ENCODE measurements around the gene SCAND1.

Gene SCAND1

DNA sequence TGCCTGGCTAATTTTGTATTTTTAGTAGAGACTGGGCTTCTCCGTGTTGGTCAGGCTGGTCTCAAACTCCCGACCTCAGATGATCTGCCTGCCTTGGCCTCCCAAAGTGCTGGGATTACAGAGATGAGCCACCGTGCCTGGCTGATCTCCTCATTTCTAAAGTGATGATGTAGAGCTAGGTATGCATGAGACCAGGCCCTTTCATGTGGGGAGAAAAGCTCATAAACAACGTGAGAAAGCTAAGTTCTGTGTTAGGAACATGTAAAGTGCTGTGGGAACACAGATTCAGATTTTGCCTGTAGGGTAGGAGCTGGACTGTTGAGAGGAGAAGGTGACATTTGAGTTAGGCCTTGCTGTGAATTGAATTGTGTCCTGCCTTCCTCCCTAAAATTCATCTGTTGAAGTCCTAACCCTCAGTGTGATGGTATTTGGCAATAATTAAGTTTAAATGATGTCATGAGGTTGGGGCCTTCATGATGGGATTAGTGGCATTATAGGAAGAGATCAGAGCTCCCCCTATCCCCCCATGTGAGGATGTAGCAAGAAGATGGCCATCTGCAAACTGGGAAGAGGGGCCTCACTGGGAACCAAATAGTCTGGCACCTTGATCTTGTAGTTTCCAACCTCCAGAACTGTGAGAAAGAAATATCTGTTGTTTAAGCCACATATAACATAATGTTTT, 49.2 kb downstream of the SCAND1 start:
- no peak for DNase-seq (ENCODE audit: low spot score)

DNA sequence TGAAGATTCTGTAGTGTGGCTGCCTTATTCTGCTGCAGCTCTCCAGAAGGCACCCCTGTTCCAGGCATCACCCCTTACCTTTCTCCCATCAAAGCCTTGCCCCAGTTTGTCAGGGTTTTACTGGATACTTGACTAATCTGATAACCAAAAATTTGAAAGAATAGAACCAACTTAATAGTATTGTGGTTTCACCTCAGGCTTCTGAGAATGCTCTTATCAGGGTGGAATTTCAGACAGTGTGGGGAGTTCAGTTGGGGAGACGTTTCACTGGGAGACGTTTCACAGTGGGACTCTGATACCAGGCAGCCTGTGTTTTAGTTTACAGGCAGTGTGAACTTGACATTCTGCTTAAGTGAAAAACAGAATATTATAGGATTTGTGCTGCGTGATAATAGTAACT, 50.5 kb downstream of the SCAND1 start:
- no peak for DNase-seq (ENCODE audit: low spot score)

Data from LoVo (cell line).